Cerebellar cortex (tissue), 1 donor: ENCODE data around the gene ASPDH.
A peak's percentile ranks its signal among the peaks of the same experiment; 100 is the strongest.

ENCODE experiments used
- DNase-seq: peaks from one replicate; pipeline ENCODE4 v3.0.0-alpha.2; 2015; ENCODE audit warnings: low spot score

ASPDH gene

GRCh38 chr19:50514346-50515167, 844 bp upstream of the ASPDH start:
- peak; percentile 92 for DNase-seq

DNA sequence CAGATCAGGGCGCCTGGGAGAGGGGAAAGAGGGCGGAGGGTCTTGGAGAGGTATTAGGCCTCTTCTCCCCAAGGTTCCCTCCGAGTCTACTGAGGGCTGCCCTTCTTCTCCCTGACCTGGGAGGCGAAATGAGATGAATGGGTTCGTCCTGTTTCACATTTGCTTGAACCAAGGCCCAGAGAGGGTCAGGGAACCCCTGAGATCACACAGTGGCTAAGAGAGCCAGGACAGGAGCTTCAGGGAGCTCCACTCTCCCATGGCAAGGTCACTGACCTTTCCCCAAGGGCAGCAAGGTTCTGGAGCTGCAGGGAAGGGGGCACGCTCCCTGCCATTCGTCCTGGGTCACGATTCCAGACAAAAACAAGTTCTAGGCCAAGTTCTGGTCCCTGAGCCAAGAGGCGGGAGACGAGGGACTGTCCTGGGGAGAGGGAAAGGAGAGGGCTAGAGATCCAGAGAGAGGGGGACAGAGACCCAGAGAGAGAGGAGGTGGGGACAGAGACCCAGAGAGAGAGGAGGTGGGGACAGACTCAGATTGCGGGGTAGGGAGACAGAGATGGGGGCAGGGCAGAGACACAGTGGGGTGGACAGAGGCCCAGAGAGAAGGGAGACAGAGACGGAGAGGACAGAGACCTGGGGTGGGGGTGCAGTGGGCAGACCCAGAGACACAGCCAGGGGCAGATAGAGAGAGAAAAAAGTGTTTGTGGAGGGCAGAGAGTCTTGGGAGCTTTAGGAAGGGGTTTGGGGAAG, 541 bp downstream of the ASPDH start:
- DNase-seq: no peak

DNA sequence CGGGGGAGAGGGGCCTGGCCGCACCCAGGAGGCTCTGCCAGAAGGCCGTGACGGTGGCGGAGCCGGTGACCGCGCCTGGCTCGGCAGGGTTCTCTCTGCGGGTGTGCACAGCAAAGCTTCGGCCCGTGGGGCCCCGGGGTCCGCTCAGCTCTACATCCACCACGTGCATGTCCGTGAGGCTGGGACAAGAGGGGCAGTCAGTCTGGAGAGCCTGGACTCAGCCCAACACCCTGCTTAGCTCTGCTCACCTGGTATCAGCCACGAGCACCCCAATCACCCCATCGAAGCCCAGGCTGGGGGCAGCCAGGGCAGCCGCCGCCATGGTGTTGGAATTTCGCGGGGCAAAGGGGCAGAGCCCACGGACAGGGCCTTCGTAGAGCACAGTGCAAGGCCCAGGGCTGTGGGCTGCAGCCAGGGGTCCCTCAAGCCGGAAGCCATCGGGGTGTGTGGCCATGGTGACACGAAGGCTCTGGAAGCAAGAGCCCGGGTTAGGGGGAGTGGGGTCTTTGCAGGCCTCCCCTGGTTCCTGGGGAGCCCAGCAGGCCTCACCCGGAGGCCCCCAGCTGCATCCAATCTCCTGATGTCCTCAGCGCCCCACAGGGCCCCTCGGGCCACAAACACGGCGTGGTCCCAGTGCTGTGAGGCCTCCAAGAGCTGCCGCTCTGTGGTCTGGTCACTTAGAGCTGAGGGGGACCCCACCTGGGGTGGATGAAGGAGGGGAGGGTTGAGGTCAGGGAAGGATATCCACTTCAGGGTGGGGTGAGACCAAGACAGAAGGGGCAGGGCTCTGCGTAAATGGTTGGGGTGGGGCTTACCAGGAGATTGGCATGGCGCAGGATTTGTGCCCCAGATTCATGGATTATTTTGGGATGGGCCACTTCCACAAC, 1.4 kb downstream of the ASPDH start:
- peak; percentile 54 for DNase-seq

DNA sequence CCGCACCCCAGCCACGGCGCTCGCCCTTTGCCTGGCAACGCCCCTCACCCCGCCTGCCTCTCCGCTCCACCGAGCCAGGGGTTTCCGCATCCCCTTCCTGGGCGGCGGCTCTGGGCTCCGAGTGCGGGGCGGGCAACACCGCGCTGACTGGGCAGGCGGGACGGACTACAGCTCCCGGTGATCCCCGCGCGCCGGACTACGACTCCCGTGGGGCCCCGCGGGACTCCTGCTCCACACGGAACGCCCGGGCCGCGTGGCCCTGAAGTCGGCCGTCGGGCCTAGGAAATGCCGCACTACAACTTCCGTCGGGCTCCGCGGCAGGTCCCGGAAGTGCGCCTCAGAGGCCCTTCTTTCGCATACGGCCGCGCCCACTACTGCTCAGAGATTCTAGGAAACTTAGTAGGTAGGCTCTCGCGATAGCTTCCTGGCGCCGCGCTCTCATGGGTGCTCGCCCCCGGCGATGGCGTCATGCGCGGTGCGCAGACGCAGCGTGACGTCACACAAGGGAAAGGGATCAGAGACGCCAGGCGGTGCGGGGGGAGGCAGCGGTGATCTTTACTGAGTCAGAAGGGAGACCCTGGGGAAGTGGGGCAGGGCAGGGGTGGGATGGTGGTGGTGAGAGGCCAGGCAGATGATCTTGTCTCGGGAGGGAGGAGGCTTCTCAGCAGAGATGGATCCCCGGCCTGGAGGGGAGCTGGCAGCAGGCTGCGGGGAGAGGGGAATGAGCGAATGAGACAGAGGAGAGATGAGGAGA, 2.5 kb downstream of the ASPDH start, which contains the start of gene JOSD2:
JOSD2 (minus strand) TSS at position 123 of the 754 bp plus-strand sequence. CDS start 760 bp downstream, outside the sequence.
- peak; percentile 99 for DNase-seq

GRCh38 chr19:50510700-50511068, 3.0 kb downstream of the ASPDH start:
- DNase-seq: no peak

GRCh38 chr19:50510121-50510670, 3.5 kb downstream of the ASPDH start:
- no peak for DNase-seq

- no peak for DNase-seq
Measured at GRCh38 chr19:50509366-50509765, 4.3 kb downstream of the ASPDH start.

DNA sequence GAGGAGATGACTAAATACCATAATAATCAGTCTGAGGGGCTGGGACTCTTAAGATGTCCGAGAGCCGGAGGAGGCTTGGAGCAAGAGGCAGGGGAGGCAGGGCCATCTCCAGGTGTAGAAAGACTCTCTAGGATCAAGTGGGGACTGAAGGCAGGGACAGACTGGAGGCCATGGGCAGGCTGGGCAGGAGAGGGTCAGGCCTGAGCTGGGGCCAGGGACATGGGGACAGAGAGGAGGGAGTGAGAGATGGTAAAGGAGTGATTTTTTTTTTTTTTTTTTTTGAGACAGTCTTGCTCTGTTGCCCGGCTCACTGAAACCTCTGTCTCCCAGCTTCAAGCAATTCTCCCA, 4.9 kb downstream of the ASPDH start:
- DNase-seq: no peak

DNA sequence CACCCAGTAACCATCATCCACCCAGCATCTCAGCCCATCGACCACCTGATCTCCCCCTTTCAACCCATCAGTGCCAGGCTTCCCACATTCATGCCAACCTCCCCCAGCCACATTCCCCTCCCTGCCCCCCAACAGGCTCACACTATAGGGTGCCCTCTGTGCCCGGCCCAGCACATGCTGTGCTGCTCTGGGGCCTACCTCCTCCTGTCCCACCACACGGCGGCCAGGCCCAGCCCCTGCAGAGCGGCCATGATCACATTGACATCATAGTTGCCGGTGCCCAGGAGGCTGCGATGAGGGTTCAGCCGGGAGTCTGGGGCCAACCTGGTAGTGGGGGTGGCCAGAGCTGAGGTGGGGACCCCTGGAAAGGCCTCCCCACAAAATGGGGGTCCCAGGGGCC, 6.3 kb downstream of the ASPDH start:
- no peak for DNase-seq

- DNase-seq: no peak
Measured at GRCh38 chr19:50506700-50507099, 7.0 kb downstream of the ASPDH start.

GRCh38 chr19:50505856-50506611, 7.7 kb downstream of the ASPDH start:
- no peak for DNase-seq

- no peak for DNase-seq
Measured at GRCh38 chr19:50501568-50502475, 11.9 kb downstream of the ASPDH start.

GRCh38 chr19:50501186-50501567, 12.5 kb downstream of the ASPDH start:
- DNase-seq: no peak

GRCh38 chr19:50500753-50501151, 13.0 kb downstream of the ASPDH start:
- DNase-seq: no peak

GRCh38 chr19:50500060-50500752, 13.5 kb downstream of the ASPDH start:
- DNase-seq: no peak

DNA sequence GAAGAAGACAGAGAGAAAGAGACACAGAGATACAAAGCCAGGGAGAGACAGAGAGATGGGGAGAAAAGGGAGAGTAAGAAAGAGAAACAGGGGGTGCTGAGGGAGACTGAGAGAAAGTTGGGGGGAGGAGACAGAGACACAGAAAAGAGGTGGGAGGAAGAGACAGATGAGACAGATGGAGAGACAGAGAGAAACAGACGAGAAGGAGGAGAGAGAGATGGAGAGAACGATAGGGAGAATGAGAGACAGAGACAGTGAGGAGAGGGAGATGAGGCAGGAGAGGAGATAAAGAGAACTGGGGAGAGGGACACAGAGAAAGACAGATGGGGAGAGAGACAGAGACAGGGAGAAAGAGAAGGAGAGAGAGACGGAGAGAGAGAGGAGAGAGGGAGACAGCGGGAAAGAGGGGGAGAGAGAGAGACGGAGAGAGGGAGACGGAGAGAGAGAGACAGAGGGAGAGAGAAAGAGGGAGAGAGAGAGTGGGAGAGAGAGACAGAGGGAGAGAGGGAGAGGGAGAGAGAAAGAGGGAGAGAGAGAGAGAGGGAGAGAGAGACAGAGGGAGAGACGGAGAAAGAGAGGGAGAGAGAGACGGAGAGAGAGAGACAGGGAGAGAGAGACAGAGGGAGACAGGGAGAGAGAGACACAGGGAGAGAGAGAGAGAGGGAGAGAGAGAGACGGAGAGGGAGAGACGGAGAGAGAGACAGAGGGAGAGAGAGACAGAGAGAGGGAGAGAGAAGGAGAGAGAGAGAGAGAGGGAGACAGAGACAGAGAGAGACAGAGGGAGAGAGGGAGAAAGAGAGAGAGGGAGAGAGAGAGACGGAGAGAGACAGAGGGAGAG, 15.3 kb downstream of the ASPDH start:
- no peak for DNase-seq

GRCh38 chr19:50497022-50497405, 16.7 kb downstream of the ASPDH start:
- no peak for DNase-seq
